NCI-H128 (cell line): ENCODE results near the gene LMNA.
"Not testable (repeated sequence)": the region's sequence is repeated elsewhere in the genome, so short reads cannot be mapped to it uniquely, and the experiment has no call there.

Experiments used
- DNase-seq: peaks from one replicate; lab custom pipeline; 2025; ENCODE audit not compliant: unreplicated experiment; lab: John Stamatoyannopoulos, UW

Gene LMNA

DNA sequence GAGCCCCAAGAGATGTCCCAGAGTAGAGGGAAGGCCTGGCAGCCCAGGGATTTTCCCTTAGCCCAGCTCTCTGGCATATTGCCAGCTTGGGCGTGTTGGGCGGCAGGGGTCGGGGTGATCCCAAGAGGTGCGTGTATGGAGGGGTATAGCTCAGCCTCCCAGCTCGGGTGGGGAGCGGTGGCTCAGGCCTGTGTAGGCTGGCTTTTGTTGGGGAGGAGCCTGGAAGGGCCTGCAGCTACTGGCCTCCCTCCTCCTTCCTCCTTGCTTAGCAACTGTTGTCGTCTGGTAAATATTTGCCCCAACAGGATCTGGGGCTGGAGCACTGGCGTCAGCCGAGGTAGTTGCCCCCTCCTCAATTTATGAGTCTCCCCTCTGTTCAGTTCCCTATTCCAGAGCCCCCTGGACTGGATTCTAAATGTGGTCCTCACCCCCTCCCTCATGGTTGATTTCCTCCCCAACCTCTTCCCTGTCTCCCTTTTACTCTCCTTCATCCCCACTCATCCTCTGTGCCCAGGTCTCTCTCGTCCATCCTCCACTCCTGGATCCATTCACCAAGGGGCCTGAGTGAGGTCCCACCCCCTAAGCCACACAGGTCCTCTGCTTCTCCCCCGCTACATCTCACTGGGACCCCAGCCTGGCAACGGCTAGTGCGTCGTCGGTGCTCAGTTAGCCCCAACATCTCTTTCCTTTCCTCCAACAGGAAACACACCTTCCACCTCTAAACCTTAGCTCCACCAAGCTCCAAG lies 10.3 kb upstream of the LMNA start:
- DNase-seq = no peak

DNA sequence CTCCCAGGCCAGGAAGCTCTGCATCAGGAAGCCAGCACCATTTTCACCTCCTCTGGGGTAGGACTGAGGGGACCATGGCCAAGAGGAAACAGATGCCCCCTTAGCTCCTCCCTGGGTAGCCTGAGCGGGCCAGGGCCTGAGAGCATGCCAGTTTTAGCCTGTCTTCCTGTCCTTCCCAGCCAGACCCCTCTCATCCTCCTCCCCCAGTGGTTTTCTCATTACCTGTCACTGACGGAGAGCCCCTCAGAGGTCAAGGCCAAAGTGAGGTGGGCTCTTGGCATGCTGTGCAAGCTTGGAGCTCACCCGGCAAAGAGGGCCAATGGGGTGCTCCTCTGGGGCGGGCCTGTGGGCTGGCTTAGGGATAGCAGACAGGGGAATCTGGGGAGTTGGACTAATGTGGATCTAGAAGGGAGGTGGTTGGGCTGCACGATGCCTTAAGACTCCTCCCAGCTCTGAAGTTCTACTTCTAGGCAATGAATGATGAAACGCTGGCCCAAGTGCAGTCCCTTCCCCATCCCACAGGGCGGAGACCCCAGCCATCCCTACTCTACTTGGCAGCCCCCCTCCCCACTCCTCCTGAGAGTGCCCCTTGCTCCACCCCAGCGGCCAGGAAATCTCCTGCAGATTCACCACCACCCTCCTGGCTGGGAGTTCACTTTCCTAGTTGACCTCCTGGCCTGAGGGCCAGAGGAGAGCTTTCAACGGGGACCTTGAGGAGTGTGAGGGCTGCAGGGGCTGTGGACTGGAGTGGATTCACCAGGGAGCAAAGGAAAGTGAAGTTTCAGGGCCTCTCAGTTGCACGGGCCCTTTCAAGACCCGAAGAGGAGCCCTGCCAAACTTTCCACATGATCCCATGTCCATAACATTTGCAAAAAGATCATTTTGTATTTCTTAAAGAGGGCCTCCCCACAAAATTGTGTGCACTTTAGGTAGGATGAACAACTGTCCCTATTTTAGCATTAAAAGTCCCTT lies 9.4 kb upstream of the LMNA start:
- no peak for DNase-seq

DNA sequence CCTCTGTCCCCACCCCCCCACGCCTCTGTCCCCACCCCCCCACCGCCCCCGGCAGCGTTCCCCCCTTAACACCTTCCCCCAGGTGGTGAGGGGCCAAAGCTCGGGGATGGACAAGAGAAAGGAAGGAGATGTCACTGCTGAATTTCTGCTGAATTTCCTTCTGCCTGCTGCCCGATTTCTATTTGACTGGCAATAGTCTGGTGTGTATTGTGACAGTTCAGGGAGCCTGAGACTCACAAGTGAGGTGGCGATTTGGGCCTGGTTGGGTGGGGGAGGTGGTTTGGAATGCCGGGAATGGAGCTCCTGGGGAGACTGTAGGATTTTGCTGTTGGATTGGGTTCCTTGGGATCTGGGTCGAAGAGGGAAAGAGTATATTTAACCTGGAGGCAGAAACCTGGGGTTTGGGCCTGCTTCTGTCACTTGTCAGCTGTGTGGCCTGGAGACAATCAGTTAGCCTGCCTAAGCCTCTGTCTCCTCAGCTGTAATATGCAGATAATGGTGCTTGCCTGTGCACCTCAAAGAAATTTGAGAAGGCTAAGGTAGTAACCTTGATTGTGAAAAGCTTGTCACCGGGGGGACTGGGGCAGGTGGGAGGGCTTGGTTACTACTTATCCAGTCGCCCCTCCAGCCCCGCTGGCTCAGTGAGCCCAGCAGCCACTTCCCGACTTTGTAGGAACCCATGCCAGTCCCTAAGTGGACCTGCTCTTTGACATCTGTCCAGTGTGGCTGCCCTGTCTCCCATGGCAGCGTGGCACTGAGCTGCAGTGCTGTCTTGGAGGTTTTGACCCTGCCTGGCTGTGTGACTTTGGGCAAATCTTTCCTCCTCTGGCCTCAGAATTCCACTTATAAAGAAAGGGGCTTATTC lies 7.7 kb upstream of the LMNA start:
- DNase-seq = no peak

DNA sequence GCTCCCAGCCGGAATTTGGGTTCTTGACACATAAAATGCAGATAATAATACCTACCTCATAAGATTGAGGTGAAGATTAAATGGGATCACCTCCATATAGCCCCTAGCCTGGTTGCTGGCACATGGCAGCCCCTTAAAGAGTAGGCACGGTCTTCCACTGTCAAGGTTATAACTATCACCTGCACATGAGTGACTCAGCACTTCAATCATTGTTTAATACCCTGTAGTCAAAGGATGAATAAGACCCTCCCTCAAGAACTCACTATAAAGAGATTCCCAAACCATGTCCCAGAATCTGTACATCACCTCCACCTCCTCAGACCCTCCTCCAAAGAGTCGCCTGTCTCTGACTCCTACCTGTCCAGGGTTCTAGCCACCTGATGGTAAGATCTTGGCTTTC lies 6.5 kb upstream of the LMNA start:
- no peak for DNase-seq

DNA sequence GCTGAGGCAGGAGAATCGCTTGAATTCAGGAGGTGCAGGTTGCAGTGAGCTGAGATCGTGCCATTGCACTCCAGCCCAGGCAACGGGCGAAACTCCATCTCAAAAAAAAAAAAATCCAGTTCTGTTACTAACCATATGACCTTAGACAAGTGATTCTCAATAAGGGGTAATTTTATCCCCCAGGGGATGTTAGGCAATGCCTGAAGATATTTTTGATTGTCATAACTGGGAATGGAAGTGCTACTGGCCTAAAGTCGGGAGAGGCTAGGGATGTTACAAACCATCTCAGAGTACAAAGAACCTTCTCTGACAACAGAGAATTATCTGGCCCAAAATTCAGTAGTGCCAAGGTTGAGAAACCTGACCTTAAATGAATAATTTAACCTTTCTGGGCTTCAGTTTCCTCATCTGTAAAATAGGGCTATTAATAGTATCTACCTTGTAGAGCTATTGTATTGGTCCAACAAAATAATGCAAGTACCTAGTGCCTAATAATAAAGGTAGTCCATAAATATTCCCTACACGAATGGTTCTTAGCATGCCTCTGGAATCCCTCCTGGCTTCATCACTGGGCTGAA lies 5.8 kb upstream of the LMNA start:
- no peak for DNase-seq

DNA sequence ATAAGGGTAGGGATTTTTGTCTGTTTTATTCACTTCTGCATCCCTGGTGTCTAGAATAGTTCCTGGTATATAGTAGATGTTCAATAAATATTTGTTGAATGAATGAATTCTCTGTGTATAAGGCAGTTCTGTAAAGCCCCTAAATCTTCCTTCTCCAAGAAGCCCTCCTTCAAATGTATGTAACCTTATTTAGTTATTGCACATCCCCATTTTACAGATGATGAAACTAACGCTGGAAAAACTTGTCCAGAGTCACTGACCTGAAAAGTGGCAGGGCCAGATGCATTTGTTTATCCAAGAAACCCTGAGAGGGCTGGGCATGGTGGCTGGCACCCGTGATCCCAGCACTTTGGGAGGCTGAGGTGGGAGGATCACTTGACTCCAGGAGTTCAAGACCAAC lies 4.3 kb upstream of the LMNA start:
- no peak for DNase-seq

DNA sequence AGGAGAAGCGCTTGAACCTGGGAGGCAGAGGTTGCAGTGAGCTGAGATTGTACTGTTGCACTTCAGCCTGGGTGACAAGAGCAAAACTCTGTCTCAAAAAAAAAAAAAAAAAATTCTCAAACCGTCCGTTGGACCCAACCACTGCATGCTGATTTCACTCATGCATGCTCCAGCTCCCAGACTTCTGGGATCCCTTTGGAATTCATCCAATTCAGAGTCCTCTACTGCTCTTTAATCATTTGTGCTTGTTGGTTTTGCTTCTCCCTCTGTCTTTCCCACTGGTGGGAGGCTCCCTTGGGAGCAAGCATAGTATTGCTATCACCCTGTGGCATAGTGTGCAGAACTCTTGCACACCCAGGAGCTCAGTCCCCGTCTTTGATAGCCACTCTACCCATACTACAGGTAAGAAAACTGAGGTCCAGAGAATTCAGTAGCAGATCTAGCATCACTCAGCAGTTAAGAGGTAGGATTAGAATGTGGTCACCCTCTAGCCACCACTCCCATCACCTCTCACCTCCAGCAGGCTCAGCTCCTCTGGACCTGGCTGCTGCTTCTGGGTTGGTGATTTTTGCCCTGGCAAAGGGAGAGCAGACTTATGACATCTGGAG lies 3.1 kb upstream of the LMNA start:
- DNase-seq = no peak

DNA sequence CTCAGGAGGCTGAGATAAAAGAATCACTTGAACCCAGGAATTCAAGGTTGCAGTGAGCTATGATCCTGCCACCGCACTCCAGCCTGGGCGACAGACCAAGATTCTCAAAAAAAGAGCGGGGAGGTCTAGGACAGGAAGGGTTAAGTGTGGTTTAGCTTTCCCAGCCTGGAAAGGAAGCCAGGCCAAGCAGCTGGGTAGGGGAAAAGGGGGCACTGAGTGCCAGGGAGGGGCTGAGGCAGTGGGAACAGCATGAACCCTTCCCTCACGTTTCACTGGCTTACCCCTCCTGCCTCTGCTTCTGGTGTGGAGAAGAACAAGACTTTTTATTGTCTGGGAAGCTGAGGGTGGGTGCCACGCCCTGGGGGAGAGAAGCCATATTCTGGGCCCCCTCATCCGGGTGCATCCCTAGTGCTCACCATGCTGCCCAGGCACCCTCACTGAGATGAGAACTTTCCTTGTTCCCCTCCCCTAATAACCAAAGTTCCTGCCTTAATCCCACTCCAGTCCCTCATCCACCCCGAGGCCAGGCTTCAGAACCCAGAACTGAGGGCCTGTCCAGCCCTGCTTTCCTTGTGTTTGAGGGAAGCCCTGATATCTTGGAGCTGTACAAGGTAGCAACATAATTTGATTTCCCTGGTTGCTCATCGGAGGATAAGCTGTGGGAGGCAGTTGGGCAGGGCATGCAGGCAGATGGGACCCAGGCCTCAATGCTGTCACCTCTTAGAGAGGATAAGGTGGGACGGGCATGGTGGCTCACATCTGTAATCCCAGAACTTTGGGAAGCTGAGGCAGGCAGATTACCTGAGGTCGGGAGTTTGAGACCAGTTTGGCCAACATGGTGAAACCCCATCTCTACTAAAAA lies 2.0 kb upstream of the LMNA start:
- no peak for DNase-seq

DNA sequence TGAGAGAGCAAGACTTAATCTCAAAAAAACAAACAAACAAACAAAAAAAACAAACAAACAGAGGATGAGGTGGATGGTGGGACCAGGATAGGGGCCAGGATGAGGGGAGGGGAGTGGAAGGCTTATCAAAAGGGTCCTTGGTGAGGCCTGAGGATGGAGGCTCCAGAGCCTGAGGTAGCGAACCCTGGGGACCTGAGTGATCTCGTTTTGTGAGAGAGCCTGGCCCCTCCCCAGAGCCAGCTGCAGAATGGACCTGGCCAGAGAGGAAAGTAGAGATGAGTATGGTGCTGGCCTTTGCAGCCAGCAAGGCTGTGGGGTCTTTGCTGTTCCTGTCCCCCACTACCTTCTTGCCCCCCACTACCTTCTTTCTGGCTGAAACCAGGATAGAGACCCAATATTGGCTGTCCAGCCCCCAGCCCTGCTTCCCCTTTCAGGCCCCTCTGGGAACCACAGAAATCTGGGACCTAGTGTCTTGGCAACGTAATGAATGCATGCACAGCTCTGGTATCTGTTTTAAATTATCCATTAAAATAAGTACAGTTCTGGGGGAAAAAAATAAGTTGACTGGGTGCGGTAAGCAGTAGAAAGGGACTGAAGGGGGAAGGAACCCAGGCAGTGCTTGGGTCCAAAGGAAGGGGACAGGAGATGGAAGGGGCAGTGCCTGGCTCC lies 1.1 kb upstream of the LMNA start:
- DNase-seq = no peak

DNA sequence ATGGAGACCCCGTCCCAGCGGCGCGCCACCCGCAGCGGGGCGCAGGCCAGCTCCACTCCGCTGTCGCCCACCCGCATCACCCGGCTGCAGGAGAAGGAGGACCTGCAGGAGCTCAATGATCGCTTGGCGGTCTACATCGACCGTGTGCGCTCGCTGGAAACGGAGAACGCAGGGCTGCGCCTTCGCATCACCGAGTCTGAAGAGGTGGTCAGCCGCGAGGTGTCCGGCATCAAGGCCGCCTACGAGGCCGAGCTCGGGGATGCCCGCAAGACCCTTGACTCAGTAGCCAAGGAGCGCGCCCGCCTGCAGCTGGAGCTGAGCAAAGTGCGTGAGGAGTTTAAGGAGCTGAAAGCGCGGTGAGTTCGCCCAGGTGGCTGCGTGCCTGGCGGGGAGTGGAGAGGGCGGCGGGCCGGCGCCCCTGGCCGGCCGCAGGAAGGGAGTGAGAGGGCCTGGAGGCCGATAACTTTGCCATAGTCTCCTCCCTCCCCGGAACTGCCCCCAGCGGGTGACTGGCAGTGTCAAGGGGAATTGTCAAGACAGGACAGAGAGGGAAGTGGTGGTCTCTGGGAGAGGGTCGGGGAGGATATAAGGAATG lies 505 bp downstream of the LMNA start:
- no peak for DNase-seq

DNA sequence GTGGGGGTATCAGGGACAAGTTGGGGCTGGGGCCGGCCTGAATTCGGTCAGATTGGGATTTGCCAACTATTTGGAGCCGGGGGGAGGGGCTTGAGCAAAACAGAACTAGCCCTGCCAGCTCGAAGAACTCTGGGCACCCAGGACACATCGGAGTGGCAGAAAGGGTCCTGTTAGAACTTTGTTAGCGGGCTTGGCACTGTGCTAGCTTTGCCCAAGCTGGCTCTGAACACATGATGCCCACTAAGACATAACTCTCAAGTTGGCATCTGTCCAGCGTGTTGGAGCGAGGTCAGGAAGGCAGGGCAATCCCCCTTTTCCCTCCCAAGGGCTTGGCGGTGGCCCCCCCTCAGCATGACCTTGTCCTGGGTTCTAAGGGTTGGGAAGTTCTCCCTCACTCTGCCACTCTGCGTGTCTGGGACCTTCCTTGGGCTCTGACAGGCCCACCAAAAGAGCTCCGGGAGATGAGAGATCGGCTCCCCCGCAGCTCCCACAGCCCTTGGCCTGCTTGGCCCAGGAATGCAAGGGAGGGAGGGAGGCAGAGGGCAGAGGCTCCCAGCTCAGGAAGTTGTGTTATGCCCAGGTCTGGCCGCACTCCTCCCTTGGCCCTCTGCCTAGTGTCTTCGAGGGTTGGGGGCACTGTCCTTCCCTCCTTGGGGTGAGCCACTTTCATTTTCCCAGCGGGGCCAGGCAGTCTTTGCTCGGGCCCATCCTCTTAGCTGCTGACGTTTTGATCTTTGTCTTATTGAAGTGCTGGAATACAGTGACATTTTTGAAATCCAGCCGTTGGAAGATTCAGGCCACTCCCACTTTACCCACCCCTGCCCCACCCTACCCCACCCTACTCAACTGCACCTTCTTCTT lies 1.2 kb downstream of the LMNA start:
- DNase-seq = no peak

DNA sequence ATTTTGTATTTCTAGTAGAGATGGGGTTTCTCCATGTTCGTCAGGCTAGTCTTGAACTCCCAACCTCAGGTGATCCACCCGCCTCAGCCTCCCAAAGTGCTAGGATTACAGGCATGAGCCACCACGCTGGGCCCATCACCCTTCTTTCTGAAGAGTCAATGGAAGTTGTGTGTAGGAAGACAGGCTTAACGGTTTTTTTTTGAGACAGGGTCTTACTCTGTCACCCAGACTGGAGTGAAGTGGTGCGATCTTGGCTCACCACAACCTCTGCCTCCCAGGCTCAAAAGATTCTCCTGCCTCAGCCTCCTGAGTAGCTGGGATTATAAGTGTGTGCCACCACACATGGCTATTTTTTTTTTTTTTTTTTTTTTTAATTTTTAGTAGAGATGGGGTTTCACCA lies 2.2 kb downstream of the LMNA start:
- not testable (repeated sequence) for DNase-seq

DNA sequence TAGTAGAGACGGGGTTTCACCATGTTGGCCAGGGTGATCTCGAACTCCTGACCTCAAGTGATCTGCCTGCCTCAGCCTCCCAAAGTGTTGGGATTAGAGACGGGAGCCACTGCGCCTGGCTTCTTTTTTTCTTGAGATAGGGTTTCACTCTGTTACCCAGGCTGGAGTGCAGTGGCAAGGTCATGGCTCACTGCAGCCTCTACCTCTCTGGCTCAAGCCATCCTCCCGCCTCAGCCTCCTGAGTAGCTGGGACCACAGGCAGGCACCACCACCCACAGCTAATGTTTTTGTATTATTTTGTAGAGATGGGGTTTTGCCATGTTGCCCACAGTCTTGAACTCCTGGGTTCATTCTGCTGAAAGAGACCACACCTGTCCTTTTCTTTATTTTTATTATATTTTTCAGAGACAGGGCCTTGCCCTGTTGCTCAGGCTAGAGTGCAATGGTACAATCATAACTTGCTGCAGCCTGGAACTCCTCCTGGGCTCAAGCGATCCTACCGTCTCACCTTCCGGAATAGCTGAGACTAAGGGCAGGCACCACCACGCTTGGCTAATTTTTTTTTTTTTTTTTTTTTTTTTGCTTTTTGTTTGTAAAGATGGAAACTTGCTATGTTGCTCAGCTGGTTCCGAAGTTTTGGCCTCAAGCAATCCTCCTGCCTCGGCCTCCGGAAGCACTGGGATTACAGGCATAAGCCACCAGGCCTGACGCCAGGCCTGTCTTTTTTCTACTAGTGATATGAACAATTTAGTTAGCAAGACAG lies 3.1 kb downstream of the LMNA start:
- DNase-seq = no peak

DNA sequence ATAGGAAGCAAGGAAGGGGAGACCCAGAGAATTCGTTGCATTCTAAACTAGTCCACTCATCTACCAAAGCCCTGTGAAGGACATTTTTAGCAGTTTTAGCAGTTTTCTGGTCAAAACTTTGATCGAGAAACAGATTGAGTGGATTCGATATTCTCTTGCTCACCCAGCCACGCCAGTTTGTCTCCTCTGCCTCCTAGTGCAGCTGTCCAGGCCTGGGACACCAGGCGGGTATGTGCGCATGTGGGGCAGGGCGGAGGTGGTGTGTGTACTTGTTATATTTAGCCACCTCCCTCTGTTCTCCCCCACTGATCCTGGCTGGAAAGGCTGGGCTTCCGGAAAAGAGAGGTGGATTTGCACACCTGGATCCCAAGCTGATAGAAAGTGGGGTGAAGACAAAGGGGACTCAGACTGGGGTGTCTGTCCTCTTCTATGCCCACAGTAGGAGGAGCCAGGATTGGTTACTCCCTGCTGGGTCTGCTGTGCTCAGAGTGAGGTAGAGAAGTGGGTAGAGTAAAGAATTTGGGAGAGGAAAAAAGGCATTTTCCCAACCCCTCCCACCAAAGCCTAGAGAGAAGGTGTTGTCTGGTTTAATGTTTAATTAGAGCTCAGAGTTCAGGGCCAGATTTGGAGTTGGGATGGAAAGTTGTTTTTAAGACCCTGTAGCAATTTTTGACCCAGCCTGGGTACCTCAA lies 3.8 kb downstream of the LMNA start:
- no peak for DNase-seq

DNA sequence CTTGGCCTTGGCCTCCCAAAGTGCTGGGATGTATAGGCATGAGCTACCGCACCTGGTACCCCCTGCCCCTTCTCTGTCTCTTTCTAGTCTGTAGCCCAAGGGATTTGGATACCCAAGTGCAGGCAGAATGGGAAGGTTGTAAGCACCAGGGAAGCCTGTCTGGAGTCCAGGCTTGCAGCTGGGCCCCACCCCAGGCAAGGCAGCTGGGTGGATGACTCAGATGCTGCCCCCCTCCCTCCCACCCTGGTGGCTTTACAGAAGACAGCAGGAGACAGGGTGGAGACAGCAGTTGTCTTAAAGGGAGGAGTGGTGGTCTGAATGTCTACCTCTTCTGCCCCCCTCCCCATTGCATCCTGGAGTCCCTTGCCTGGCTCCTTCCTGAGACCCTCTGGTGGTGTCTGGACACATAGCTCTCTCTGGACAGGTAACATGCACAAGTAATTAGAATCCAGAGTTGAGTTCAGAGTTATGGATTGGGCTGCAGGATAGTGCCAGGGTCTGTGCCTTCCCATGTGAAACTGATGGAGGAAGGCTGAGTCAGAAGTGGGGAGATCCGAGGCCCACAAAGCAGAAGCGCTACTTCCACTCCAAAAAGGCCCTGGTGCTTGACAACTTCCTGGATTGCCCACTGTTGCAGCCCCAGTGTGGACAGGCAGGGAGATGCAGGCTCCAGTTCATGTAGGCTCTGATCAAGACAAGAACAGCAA lies 5.1 kb downstream of the LMNA start:
- DNase-seq = no peak

DNA sequence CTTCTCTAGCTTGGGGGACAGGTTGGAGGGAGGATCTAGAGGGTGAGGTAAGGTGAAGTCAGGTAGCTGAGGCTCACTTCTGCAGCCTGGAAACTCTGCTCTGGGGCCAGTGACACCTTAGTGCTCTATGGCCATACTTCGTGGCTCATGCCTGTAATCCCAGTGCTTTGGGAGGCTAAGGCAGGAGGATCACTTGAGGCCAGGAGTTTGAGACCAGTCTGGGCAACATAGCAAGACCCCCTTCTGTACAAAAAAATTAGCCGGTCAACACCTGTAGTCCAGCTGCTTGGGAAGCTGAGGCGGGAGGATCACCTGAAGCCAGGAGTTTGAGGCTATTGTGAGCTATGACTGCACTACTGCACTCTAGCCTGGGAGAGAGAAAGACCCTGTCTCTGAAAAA lies 5.8 kb downstream of the LMNA start:
- DNase-seq = no peak
